GM21367 (cell line): ENCODE results near the gene CHRD.
"Not testable (repeated sequence)": the region's sequence is repeated elsewhere in the genome, so short reads cannot be mapped to it uniquely, and the experiment has no call there.

ENCODE experiments used
- ATAC-seq: cut with Tn5 transposase; IDR thresholded peaks from one replicate; pipeline ENCODE4 v1.9.1; 2021; ENCODE audit not compliant: unreplicated experiment

The CHRD gene

DNA sequence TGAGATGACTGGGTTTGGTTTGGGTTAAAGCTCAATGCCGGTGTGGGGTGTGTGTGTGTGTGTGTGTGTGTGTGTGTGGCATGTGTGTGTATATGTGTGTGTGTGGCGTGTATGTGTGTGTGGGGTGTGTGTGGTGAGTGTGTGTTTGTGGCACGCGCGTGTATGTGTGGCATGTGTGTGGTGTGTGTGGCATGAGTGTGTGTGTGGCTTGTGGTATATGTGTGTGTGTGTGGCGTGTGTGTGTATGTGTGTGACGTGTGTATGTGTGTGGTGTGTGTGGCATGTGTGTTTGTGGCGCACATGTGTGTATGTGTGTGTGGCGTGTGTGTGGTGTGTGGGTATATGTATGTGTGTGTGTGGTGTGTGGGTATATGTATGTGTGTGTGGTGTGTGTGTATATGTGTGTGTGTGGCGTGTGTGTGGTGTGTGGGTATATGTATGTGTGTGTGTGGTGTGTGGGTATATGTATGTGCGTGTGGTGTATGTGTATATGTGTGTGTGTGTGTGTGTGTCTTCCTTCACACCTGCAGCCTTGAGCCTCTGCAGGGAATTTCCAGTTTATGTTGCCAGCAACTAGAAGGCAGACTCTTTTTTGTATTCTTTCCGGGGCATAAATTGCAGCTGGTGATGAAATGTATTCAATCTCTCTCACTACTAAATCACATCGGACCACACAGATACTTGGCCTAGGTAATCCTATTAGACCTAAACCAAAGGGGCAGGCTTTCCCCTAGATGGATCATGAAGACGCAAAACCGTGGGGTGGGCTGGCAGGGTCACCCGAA, 34.8 kb downstream of the CHRD start:
- ATAC-seq: no peak

DNA sequence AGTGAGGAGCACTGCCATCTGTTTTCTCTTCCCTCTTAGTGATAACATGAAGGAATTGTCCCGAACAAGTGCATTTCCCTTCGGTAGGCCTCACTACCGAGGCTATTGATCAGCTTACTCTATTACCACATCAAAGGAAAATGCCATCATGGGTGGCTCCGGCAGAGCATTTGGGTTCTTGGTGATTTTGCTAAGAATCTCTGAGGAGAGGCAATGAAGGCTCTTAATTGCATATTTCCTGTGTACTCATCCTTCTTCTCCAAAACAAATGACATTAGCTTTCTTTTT, 35.3 kb downstream of the CHRD start:
- ATAC-seq: no peak

DNA sequence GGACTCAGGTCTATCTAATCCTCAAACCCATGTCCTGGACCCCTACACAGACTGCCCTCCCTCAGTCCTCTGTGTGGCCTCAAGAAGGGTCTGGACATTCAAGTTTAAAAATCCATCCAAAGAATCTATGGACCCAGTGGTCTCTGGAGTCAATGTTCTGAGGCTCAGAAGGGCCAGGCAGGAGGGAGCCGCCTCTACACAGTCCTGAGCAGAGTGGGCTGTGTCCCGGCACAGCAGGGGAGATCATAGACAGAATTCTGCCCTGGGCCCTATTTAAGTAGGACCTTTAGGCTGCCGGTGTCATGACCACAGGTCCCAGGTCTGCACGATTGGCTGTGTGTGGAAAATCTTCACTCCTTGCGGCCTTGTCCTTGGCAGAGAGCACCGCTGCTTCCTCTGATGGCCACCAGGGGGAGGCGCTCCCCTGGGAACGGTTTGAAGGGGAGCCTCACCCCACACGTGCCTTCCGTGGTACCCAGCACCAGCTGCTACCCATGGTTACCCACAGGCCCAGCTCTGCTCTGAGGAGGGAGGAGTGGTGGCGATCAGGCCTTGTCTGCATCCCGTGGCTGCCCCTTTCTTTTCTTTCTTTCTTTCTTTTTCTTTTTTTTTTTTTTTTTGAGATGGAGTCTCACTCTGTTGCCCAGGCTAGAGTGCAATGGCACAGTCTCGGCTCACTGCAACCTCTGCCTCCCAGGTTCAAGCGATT, 37.9 kb downstream of the CHRD start:
- ATAC-seq: peak; percentile 71

DNA sequence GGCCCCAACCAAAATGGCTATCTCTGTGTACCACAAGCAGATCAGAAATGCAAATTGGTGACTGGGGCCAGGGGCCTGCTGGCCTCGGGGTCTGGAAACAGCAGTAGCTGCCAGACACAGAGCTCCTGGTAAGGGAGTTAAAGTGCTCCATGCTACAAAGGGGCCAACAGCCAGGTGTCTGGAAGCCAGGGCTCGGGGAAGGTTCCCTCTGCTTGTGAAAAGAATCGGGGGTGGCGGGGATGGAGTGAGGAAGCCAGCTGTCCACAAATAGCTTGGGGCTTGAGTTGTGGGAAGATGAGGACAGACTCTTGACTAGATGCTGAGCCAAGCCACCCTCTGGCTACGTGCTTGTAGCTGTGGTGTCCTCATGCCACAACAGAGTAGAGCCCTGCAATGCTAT, 39.3 kb downstream of the CHRD start:
- no peak for ATAC-seq

DNA sequence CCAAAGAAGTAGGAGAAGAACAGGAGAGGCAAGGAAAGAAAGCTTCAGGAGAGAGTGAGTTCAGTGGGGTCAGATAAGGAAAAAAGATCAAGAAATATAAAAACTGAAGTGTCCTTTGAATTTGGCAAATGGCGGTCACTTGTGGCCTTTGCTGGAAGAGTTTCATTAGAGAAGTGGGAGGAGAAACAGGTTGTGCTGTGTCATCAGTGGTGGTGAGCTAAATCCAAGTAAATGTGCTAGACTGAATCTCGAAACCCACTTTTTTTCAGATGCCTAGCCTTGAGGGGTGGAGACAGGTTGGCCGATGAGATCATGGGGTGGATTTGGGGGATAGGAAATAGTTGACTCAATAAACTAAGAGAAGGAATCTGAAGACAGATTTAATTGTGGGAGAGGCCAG, 43.7 kb downstream of the CHRD start:
- no peak for ATAC-seq

DNA sequence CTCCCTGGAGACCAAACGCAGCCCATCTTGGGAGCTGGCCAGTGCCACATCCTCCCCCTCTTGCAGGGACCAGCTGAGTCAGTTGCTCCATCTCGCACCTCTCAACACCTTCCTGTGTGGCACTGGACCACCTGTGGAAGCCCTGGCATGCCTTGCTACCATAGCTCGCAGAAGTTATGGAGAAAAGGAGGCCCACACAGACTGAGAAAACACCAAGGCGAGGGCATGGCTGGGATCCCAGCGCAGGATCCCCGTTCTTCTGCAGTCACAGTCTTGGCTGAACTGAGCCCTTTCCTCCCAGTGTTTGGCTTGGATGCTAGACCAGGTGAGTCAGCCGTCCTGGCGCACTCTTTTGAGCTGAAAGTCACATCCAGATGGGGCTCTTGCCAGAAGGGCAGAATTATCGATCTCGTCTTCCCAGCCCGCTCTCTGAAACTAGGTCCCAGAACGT, 46.9 kb downstream of the CHRD start:
- ATAC-seq: no peak

DNA sequence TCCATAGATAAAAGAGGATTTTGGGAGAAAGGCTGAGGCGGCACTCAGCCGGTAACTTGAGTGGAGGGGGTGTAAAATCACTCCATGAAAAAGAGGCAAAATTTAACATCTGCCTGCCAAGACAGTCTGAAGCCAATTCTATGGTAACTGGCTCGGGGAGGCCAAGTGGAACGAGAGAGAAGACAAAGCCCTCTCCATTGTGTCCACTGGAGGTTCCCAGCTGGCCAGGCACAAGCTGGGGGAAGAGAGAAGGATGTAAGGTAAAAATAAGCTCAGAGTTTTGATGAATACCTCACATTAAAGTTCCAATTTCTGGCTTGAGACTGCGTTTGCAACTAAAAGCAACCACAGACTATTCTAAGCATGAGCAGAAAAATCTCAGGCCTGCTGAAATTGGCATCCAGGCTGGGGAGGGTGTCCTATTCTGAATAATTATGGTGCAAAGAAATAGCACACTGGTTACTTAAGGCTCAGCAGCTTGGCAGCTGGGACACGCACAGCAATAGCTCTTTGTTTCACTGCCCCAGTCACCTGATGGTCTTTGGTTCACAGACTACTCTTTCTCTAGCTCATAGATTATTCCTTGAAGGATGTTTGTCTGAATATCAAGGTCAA, 48.8 kb downstream of the CHRD start:
- ATAC-seq: no peak

DNA sequence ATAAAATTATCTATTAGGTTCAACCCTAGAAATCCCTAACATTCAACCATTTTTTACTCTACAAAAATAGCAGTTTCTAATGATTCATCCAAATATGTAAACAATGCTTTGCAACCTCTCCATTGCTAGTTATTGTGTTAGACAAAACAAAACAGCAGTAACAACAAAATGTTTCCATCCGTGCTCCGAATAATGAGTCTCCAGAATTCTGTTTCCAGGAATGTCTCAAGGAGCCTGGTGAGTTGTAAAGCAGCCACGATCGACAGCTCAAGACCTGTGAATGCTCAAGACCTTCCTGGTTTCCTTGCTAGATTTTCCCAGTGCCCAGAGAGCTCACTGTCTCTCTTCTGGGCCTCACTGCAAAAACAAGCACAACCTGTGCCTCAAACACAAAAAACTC, 49.9 kb downstream of the CHRD start:
- no peak for ATAC-seq

DNA sequence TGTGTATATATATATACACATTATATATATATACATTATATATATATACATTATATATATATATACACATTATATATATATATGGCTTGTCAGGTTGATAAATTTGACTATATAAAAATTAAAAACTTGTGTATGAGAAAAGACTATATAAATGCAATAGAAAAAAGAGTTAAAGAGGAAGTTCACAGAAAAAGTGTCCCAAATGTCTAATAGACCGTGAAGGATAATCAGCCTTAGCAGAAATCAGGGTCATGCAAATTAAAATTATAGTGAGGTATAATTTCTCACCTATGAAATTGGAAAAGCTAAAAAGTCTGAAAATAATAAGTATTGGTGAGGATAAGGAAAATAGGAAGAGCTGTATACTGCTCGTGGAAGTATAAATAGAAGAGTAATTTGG, 51.1 kb downstream of the CHRD start:
- no peak for ATAC-seq

DNA sequence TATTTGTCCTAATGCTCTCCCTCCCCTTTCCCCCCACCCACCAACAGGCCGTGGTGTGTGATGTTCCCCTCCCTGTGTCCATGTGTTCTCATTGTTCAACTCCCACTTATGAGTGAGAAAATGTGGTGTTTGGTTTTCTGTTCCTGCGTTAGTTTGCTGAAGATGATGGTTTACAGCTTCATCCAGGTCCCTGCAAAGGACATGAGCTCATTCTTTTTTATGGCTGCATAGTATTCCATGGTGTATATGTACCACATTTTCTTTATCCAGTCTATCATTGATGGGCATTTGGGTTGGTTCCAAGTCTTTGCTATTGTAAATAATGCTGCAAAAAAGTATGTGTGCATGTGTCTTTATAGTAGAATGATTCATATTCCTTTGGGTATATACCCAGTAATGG, 53.3 kb downstream of the CHRD start:
- ATAC-seq: not testable (repeated sequence)

DNA sequence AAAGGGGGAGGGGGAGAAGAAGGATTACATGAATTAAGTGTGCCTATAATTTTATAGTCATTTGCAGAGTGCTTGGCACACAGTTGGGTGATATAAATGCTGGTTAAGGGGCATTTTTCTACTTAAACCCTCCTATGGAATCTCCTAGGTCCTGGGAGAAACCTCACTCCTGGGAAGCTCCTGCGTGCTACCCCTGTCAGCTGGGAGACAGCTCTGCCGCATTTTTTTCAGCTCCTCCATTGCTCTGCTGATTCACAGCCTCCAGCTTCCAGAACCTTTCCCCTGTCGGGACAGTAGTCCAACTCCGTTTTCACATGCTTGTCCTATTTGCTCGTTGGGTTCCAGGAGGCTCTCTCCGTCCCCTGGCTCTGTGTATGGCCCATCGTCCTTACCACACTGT, 59.2 kb downstream of the CHRD start:
- no peak for ATAC-seq
